Fibroblast of lung (primary cell): ENCODE measurements around the gene WDTC1.

Experiments used
- EZH2 ChIP-seq: IDR thresholded peaks from 2 replicates; pipeline ENCODE4 v1.5.1; 2012; ENCODE audit warnings: low read length, control low read depth, mild to moderate bottlenecking; ENCODE audit errors: missing control alignments
- TF ChIP-seq, protein P1 (sequence below), 2 donors: IDR thresholded peaks in 1 of 2; conservative IDR thresholded peaks in 1 of 2; 1 replicate in 1 of 2; 2 replicates in 1 of 2; pipeline ENCODE4 v1.5.1; 2011 to 2012; ENCODE audit warnings: low read length in 2 of 2, control low read depth in 1 of 2, inconsistent platforms in 1 of 2, low read depth in 1 of 2, mild to moderate bottlenecking in 1 of 2

DNA sequence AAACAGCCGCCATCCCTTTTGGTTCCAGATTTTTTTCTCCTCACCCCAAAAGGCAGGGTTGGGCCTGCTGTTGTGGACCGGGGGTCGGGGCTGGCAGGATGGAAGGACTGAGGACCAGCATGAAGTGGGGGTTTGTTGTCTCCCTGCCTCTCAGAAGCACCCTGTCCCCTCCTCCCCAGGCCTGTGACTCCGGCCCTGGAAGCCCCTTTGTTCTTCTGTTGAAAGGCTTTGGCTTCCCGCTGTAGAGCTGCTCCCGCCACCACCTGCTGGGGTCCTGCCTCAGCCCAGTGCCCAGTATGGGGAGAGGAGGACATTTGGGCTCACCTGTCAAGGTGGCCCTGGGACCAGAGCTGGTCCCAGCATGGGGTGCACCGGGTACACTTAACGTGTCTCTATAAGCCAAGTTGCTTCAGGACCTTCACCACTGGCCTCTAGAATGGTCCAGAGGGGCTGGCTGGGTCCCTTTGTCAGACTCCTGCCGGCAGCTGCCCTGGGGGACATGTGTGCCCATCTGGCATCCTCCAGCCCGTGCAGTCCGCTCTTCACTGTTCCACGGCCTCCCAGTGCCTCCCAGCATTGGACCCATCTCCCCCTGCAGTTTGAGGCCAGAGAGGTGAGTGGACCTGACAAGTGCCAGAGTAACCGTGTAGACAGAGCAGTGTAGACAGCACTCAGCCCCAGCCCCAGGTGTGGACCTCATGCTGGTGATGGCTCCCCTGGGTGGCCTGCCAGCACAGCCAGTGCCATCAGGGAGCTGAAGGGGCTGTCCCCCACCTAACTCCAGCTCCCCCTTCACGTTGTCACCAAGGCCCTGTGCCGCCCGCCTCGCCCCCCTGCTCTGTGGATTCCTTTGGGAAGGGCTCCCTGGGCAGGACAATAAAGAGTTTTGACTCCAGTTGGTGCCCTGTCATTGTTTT lies 101.3 kb downstream of the WDTC1 start:
- TF ChIP-seq, protein P1, sequence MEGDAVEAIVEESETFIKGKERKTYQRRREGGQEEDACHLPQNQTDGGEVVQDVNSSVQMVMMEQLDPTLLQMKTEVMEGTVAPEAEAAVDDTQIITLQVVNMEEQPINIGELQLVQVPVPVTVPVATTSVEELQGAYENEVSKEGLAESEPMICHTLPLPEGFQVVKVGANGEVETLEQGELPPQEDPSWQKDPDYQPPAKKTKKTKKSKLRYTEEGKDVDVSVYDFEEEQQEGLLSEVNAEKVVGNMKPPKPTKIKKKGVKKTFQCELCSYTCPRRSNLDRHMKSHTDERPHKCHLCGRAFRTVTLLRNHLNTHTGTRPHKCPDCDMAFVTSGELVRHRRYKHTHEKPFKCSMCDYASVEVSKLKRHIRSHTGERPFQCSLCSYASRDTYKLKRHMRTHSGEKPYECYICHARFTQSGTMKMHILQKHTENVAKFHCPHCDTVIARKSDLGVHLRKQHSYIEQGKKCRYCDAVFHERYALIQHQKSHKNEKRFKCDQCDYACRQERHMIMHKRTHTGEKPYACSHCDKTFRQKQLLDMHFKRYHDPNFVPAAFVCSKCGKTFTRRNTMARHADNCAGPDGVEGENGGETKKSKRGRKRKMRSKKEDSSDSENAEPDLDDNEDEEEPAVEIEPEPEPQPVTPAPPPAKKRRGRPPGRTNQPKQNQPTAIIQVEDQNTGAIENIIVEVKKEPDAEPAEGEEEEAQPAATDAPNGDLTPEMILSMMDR (conservative IDR thresholded peaks at IDR 0.05 in 1 of 2, IDR thresholded peaks at IDR 0.05 in 1 of 2; ENCODE audit: low read depth in 1 of 2, low read length in 2 of 2) = no peak
- TF ChIP-seq EZH2 = no peak
